Measurements from ENCODE around the gene SLC35E2B. TPM values are rescaled to one million over a fixed set of nuclear protein-coding genes. Genes with fewer than 3 reads are reported as not detected.
A peak's percentile ranks its signal among the peaks of the same experiment; 100 is the strongest.
"Not testable (repeated sequence)": the region's sequence is repeated elsewhere in the genome, so short reads cannot be mapped to it uniquely, and the experiment has no call there.

The SLC35E2B gene
- total RNA-seq, 1 donor from 2014 or later, result 20.3 TPM

DNA sequence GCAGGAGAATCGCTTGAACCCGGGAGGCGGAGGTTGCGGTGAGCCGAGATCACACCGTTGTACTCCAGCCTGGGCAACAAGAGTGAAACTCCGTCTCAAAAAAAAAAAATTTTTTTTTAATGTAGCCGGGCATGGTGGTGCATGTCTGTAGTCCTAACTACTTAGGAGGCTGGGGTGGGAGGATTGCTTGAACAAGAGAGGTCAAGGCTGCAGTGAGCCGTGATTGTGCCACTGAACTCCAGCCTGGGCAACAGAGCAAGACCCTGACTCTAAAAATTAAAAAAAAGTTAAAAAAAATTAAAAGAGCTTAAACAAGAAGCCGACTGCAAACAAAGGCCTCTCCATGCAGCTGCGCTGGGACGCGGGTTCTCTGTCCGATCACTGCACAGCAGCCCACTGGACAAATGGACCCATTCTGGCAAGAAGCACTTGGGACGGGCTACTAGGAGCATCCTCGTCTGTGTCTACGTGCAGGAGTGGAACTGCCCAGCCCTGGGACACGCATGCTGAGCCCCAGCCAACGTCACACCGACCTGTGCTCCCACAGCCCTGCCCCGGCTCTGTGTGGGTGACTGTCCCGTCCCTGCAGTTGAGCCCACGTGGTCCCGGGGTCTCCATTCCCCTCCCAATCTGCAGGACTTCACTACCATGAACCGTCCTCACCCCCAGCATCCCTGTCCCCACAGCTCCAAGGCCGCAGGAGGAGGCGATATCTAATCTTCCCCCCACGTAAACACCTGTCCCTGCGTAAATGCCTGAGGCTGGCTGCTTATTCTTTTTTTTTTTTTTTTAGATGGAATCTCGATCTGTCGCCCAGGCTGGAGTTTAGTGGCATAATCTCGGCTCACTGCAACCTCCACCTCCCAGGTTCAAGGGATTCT lies 12.3 kb downstream of the SLC35E2B start:
- DNase-seq (ENCODE audit: missing footprints) (no peak), ATAC-seq (no peak)
- intact Hi-C loops (cut with DNase I), result no loop called here

DNA sequence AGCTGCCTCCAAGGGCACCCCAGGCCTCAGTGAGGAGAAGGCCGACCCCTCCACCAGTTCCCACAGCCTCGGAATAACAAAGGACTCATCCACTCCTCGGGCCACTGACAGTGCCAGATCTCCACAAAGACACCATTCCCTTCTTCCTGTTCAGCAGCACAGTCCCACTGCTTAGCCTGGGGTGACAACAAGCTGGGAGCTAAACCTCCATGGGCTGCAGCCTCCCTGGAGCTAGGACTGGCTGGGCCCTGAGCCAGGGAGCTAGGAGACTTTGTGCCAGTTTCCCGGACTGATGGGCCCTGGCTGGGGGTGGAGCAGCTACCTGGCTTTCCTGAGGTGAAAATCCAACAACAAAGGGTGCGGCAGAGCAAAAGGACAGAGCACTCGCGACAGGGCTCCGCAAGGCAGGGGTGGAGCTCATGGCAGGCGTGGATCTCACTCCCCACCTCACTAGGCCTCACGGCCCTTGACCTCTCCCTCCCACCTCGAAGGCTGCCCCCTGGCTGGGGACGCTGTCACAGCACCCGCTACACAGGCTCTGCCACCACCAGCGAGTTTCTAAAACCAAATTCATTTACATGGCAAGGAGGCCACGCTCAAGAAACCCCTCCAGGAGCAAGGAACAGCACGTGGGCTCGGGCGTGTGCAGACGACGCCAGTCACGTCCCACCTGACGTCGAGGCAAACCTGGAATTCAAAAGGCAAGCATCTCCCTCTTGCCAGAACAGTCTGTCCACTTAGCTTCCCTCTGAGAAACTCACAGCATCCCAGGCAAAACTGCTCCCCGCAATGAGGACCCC lies 13.8 kb downstream of the SLC35E2B start:
- ATAC-seq, result no peak
- DNase-seq (ENCODE audit: missing footprints), result no peak
- intact Hi-C loops (cut with DNase I), result no loop called here

DNA sequence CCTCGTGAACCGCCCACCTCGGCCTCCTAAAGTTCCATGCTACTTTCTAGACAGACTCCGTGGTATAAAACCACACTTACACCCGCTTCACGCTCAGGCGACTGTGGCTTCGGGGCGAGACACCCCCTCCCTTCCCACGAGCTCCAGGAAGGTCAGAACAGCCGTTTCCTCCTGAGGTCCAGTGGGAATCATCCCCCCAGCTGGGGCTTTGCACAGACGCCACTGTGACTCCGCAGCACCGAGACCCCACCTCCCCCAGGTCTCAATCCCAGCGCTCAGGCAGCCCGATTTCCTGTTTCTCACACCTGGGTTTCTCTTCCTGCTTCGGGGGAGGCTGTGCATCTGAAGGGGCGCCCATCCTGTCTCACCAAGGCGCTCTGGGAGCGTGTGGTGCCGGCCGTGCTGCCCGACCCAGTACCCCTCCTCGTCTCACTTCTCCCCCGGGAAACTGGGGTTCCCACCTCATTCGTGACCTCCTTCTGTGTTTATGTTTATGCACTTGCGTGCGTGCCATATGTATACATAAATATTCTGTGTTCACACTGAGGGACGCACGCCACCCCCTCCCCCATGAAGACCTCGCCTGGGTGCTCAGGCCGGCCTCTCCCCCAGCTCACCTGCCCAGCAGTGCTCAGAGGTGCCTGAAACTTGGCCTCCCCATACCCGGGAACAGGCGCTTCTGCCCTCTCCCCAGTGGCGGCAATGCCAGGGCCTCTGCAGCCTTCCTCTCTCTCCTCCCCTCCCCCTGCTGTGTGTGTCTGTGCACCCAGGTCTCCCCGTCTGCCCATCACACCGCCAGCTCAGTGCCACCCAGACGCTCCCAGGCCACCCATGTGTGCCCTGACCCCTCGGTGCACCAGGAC lies 14.6 kb downstream of the SLC35E2B start:
- ATAC-seq (no peak), DNase-seq (ENCODE audit: missing footprints) (no peak)
- intact Hi-C loops (cut with DNase I), result no loop called here

DNA sequence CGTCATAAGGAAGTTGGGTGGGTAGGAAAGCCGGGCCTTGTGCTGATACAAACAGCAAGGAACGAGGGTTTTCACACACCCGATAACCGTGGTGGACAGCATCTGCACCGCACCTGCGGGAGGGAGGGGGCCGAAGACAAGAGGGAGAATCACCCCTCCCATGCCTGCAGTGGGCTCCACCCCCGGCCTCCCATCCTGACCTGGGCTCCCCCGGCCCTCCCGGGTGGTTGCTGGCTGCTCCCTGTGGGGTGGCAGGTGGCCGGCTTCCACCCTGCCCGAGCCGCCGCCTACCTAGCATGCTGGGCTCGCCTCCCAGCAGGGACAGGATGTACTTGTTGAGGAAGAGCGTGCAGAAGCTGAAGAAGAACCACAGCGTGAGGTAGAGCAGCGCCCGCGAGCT lies 16.5 kb downstream of the SLC35E2B start:
- DNase-seq (ENCODE audit: missing footprints); ATAC-seq; intact Hi-C loops (cut with DNase I): not testable (repeated sequence)

DNA sequence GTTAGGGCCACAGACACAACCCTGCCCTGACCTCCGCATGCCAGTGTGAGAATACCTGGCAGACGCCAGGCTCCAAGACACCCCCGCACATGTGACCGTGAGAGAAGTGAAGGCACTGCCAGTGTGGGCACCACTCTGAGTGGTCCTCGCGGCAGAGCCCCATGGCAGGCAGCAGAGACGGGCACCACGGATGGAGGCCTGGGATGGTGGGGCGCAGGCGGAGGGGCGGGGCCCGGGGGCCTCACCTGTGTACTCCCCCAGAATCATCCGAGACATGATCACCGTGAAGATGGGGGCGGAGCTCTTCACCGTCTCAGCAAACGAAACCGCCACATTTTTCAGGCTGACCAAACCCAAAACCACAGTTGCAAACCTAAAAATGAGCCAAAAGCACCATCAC lies 17.4 kb downstream of the SLC35E2B start:
- DNase-seq (ENCODE audit: missing footprints); intact Hi-C loops (cut with DNase I); ATAC-seq: not testable (repeated sequence)

DNA sequence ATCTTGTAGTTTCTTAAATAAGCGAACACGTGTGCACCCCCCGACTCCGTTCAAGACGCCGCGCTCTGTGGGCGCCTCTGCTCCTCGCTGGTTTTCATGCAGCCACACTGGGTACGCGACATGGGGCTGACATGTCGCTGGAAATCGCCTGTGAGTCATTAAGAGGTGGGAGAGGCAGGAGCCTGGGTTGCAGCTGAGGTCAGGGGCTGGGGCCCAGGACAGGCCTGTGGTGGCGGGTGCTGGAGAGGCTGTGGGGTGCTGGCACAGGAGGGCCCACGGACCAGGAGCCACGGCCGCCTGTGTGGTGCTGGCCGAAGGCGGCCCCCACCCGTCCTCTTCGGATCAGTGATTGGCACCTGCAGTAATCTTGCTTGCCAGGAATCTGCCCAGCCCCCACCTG lies 17.8 kb downstream of the SLC35E2B start:
- intact Hi-C loops (cut with DNase I); DNase-seq (ENCODE audit: missing footprints); ATAC-seq: not testable (repeated sequence)

DNA sequence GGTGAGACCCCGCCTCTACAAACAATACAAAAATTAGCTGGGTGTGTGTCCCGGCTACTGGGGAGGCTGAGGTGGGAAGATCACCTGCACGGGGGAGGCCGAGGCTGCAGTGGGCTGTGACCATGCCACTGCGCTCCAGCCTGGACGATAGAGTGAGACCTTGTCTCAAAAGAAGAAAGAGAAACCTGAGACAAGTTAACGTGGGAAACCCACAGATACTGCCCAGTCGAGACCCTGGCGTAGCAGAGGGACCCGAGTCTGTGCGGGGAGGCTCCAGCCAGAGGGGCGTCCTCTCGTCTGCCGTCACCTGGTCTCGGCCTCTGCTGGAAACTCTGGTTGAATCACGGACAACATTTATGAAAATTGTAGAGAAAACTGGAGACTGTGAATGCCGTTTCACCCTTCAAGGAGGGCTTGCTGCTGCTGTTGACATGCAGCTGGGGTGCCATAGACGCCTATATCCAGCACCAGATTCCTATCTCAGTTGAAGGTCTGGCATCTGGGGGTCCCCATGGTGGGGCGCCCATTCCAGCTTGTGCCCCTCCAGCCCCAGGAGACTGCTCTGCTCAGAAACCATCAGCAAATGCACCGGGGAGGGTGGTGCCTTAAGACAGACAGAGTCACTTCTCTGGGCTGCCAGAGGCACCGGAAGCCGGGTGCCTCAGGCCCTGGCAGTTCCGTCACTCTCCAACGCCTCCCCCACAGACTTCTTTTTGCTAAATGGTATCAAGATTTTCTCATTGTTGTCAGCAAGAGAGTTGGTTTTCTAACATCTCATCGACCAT lies 20.2 kb downstream of the SLC35E2B start:
- intact Hi-C loops (cut with DNase I), result no loop called here
- ATAC-seq (no peak), DNase-seq (ENCODE audit: missing footprints) (no peak)

DNA sequence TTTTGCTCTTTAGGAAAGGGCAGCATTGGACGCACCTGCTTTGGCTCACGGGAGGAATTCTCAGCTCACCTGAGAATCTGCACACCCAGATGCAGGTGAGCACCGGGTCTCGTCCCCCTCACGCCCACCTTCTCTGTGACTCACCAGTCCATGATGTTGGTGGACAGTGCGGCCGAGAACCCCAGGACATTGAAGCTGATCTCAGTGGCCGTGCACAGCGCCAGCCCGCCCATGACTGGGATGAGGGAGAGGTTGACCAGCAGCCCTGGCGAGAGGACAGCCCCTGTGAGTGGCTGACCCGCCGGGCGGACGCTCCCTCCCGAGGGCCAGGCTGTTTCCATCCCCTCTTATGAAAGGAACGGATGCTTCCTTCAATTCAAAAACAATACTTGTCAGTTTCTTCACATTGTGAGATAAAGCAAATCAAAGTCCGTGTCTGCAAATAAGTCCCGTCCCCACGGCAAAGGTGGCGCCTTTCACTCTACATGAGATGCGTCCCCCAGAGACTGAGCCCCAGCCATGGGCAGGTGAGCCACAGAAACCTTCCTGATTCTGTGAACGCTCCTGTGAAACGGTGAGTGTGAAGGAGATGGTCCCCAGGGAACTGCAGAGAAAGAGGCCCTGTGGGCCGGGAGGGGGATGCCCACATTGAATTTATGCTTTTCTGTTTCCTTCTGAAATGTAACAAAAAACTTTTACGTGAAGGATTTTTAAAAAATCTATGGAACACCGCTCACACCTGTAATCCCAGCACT lies 21.1 kb downstream of the SLC35E2B start:
- no peak for ATAC-seq
- intact Hi-C loops (cut with DNase I), result no loop called here
- no peak for DNase-seq (ENCODE audit: missing footprints)

DNA sequence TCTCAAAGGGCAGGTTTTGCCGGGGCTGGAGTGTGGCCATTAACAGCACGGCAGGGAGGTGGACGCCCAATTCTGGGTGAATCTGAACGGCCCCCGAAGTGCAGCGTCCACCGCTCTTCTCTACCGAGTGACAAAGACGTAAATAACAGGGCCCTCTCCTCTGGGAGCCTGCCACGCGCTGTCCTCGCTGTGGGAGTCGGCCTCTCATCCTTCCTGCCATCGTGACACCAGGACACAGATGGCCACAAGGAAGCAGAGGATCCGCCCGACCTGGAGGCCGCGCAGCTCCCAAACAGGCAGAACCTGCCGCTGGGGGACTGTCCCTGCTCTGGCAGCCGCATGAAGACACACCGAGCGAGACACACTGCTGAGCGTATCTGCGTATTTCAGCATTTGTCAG lies 21.7 kb downstream of the SLC35E2B start:
- DNase-seq (ENCODE audit: missing footprints) (no peak), ATAC-seq (no peak)
- intact Hi-C loops (cut with DNase I), result no loop called here

DNA sequence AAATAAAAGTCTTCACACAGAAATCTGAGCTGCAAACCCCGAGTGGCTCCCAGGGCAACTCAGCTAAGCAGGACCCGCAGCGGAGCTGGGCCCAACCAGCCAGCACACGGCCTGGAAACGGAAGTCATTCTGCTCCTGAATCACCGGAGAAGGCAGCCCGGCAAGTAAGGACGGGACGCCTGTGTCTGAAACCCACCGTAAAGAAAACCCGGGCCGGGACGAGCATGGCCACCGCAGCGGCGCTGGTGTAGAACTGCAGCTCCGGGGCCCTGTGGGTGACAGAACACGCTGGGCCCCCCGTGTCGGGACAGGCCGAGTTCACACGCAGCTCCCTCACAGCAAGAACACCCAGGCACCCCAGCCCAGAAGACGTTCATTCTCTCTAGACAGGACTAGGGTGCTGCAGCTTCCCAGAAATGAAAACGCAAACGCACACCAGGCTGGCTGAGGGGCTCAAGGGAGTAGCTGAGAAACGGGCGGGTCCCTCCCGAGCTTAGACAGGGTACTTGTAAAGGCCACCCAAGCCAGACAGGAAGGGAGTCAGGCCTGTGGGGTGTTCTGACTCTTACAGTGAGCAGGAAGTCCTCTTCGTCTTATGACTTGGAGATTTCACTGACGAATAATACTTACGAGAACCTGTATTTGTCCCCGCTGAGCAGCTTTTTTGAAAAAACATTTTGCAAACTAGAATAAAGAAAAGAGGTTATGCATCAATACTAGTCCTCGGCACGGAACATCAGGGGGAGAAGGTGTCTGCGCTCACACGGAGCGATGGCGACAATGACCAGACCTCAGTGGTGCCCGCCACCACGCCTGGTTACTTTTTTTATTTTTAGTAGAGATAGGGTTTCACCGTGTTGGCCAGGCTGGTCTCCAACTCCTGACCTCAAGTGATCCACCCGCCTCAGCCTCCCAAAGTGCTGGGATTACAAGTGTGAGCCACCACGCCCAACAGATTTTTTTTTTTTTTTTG lies 22.8 kb downstream of the SLC35E2B start:
- ATAC-seq (no peak), DNase-seq (ENCODE audit: missing footprints) (no peak)
- intact Hi-C loops (cut with DNase I), result no loop called here

DNA sequence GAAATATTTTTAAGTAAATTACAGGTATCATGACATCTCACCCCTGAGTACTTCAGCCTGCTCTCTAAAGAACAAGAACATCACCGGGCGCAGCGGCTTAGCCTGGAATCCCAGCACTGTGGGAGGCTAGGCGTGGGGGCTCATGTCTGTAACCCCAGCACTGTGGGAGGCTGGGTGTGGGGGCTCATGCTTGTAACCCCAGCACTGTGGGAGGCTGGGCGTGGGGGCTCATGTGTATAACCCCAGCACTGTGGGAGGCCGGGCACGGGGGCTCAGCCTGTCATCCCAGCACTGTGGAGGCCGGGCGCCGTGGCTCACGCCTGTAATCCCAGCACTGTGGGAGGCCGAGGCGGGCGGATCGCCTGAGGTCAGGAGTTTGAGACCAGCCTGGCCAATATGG lies 26.1 kb downstream of the SLC35E2B start:
- no peak for DNase-seq (ENCODE audit: missing footprints)
- no peak for ATAC-seq
- intact Hi-C loops (cut with DNase I), result no loop called here

DNA sequence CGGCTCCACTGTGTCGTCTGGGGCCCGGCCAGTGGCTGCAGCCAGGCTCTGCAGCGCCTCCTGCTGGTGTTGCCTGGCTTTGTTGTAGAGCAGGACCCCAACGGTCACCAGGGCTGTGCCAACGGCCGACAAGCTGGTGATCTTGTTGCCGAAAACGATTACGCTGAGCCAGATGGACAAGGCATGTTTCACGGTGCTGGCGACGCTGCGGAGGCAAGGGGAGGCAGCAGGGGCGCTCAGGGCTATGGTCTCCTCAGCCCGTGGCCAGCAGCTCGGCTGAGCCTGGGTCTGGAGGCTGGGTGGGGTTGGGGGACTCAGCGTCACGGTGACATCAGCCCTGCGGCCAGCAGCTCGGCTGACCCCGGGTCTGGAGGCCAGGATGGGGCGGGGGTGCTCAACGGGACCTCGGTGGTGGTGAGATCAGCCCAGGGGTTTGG lies 26.8 kb downstream of the SLC35E2B start:
- DNase-seq (ENCODE audit: missing footprints) (no peak), ATAC-seq (no peak)
- intact Hi-C loops (cut with DNase I), result no loop called here

DNA sequence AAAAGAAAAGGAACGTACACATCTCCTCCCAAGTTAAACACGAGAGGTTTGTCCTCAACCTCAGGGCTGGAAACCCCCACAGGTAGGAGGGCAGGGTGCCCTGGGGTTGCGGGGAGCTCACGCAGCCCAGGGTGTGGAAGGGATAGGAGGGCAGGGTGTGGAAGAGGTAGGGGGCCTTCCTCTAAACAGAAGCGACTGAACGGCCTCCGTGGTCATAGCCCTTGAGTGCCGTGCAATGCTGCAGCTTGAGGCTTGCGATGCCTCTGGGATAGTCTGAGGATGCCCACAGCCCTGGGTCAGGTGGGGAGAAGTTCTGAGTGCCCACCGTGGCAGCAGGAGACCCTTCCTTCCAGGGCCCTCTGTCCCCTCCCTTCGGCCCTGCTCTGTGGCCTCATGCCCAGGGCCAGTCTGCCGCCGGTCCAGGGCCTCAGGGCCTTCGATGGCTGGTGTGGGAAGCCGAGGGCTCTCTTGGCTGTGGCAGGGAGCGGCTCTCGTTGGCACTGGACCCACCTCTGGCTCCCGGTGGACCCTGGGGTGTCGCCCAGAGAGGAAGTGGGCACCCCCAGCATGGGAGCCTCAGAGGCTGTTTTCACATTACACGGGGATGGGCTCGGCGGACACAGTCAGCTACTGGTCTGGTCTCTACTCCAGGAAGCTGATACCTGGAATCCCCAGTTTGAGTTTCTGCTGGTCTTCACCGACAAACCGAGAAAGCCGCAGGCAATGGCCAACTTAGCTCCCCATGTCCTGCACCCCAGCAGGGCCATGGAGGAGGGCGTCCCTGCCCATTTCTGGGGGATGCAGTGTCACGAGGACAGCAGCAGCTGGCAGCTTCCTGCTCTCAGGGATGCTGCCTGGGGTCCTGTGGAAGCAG lies 27.4 kb downstream of the SLC35E2B start:
- intact Hi-C loops (cut with DNase I), result no loop called here

DNA sequence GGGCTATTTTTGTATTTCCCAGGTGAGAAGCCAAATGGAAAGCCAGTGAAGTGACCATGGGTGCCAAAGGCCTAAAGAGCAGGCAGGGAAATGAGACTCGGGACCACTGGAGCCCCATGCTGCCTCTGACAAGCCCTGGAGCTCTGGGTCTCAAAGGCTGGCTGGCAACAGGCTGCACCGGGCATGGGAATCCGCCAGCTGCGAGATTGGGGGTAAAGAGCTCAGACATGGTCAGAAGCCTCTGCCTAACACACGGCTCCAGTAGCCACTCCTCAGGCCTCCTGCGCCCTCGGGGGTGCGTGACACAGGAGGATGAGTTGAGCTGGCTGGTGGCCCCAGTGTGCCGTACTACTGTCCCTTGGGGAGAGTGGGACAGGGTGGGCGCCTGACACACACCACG lies 28.3 kb downstream of the SLC35E2B start:
- DNase-seq (ENCODE audit: missing footprints); ATAC-seq; intact Hi-C loops (cut with DNase I): not testable (repeated sequence)

More for the DNA sequence above, 27.4 kb downstream of the SLC35E2B start:
- no peak for ATAC-seq
- peak; percentile 60 for DNase-seq (ENCODE audit: missing footprints)

DNA sequence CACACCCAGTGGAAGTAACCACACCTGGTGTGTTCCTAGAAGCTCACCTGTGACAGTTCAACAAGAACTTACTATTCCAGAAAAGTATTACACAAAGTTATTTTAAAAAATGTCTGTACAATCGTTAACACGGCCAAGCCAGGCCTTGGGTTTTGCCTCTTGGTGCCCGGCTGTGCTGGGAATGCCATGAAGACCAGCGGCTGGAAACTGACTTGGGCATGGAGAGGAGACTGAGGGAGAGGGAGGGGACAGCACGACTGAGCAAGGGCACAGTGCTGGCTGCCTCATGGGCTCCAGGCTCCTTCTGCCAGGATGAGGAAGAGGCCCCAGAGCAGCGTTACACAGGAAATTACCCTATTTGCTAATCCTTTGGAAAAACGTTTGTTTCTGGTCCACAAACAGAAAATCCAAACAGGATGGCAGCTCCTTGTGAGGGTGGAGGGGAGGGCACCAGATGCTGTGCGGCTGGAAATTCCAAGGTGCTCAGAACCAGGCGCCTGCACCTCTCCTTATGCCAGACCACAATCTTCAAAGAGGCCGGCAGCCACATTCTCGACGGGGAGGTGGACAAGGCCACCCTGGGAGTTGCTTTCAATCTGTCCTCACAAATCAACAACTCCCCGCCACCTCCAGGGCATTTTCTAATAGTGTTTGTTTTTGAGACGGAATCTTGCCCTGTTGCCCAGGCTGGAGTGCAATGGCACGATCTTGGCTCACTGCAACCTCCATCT lies 29.6 kb downstream of the SLC35E2B start:
- intact Hi-C loops (cut with DNase I), result not testable (repeated sequence)

More for the DNA sequence above, 29.6 kb downstream of the SLC35E2B start:
- DNase-seq (ENCODE audit: missing footprints); ATAC-seq: not testable (repeated sequence)
